ENCODE measurements around the gene RPL26.

The RPL26 gene

DNA sequence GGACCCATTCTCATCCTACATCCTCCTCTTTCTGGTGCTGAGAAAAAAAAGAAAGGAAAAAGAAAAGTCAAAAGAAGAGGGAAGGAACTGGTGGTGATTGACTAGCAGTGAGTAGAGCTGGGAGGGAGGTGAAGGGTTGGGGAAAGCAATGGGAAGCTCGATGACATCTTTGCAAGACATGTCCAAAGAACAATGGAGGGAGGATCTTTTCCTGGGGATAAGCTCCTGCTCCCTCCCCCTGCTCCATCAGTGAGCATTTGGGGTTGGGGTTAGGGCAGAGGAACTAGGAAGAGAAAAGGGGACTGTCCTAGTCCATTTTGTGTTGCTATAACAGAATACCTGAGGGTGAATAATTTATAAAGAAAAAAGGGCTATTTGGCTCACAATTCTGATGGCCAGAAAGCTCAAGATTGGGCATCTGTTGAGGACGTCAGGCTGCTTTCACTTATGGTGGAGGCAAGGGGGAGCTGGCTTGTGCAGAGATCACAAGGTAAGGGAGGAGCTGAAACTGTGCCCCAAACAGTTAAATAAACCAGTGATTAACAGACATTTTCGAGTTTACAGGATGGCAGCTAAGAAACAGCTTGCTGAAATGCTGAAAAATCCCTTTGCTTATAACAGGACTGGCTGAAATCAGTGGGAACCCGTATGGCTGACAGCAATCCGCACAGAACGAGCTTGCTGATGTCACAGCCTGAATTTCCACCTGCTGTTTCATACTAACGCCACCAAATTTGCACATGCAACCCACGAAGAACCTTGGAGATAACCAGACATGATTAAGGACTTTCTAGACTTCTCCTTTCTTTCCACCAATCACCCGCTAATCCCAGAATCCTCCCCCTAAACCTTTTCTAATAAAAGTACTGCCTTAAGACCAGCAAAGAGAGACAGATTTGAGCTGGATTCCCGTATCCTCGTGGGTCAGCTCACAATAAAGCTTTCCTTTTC, 44.9 kb downstream of the RPL26 start:
- no peak for ATAC-seq
- TF ChIP-seq SNAI2 (CRISPR knock-in tag; IDR thresholded peaks at IDR 0.05): no peak
- no peak for TF ChIP-seq ZFP3 (CRISPR knock-in tag; IDR thresholded peaks at IDR 0.05)
- TF ChIP-seq ZNF70 (CRISPR knock-in tag; IDR thresholded peaks at IDR 0.05): no peak

DNA sequence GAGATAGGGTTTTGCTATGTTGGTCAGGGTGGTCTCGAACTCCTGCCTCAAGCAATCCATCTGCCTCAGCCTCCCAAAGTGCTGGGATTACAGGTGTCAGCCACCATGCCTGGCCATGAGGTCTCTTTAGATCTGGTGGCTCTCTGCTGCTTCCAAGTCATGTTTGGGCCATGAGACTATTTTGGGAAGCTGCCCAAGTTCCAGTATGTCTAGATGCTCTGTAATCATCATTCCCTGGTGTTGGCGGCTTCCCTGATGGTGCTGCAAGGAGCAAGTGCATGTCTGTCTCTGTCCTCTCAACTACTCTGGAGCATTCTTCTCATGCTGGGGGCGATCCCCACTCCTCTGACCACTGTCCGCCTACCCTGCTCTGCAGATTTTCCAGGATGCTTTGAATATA, 49.7 kb downstream of the RPL26 start:
- no peak for ATAC-seq
- no peak for TF ChIP-seq ZNF70 (CRISPR knock-in tag; IDR thresholded peaks at IDR 0.05)
- no peak for TF ChIP-seq ZFP30 (CRISPR knock-in tag; IDR thresholded peaks at IDR 0.05)
- no peak for TF ChIP-seq ZNF565 (CRISPR knock-in tag; conservative IDR thresholded peaks at IDR 0.05; ENCODE audit: low read depth)
- no peak for TF ChIP-seq GLIS3 (CRISPR knock-in tag; IDR thresholded peaks at IDR 0.05)
- TF ChIP-seq ISL1 (CRISPR knock-in tag; IDR thresholded peaks at IDR 0.05): no peak
- no peak for TF ChIP-seq BACH2 (CRISPR knock-in tag; IDR thresholded peaks at IDR 0.05; ENCODE audit: borderline replicate concordance)
- TF ChIP-seq ZFP3 (CRISPR knock-in tag; IDR thresholded peaks at IDR 0.05): no peak
- TF ChIP-seq TOX (CRISPR knock-in tag; IDR thresholded peaks at IDR 0.05; ENCODE audit: borderline replicate concordance): no peak
- TF ChIP-seq SNAI2 (CRISPR knock-in tag; IDR thresholded peaks at IDR 0.05): no peak
- TF ChIP-seq, protein P1, sequence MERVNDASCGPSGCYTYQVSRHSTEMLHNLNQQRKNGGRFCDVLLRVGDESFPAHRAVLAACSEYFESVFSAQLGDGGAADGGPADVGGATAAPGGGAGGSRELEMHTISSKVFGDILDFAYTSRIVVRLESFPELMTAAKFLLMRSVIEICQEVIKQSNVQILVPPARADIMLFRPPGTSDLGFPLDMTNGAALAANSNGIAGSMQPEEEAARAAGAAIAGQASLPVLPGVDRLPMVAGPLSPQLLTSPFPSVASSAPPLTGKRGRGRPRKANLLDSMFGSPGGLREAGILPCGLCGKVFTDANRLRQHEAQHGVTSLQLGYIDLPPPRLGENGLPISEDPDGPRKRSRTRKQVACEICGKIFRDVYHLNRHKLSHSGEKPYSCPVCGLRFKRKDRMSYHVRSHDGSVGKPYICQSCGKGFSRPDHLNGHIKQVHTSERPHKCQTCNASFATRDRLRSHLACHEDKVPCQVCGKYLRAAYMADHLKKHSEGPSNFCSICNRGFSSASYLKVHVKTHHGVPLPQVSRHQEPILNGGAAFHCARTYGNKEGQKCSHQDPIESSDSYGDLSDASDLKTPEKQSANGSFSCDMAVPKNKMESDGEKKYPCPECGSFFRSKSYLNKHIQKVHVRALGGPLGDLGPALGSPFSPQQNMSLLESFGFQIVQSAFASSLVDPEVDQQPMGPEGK (CRISPR knock-in tag; IDR thresholded peaks at IDR 0.05; ENCODE audit: borderline replicate concordance): no peak
- no peak for TF ChIP-seq CSDC2 (CRISPR knock-in tag; IDR thresholded peaks at IDR 0.05)
- no peak for TF ChIP-seq TSHZ2 (CRISPR knock-in tag; IDR thresholded peaks at IDR 0.05)
- TF ChIP-seq, protein P2, sequence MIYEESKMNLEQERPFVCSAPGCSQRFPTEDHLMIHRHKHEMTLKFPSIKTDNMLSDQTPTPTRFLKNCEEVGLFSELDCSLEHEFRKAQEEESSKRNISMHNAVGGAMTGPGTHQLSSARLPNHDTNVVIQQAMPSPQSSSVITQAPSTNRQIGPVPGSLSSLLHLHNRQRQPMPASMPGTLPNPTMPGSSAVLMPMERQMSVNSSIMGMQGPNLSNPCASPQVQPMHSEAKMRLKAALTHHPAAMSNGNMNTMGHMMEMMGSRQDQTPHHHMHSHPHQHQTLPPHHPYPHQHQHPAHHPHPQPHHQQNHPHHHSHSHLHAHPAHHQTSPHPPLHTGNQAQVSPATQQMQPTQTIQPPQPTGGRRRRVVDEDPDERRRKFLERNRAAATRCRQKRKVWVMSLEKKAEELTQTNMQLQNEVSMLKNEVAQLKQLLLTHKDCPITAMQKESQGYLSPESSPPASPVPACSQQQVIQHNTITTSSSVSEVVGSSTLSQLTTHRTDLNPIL (CRISPR knock-in tag; IDR thresholded peaks at IDR 0.05; ENCODE audit: low read depth): no peak
- TF ChIP-seq ZNF8 (CRISPR knock-in tag; IDR thresholded peaks at IDR 0.05): no peak
- TF ChIP-seq TCF4 (CRISPR knock-in tag; IDR thresholded peaks at IDR 0.05; ENCODE audit: borderline replicate concordance): no peak
- no peak for TF ChIP-seq RARB (CRISPR knock-in tag; IDR thresholded peaks at IDR 0.05)
- no peak for TF ChIP-seq POU6F1 (CRISPR knock-in tag; IDR thresholded peaks at IDR 0.05; ENCODE audit: borderline replicate concordance, low read depth)
- no peak for TF ChIP-seq CSRNP3 (CRISPR knock-in tag; IDR thresholded peaks at IDR 0.05)
- TF ChIP-seq ZC3H10 (CRISPR knock-in tag; IDR thresholded peaks at IDR 0.05): no peak
- no peak for TF ChIP-seq ESRRG (CRISPR knock-in tag; IDR thresholded peaks at IDR 0.05)

DNA sequence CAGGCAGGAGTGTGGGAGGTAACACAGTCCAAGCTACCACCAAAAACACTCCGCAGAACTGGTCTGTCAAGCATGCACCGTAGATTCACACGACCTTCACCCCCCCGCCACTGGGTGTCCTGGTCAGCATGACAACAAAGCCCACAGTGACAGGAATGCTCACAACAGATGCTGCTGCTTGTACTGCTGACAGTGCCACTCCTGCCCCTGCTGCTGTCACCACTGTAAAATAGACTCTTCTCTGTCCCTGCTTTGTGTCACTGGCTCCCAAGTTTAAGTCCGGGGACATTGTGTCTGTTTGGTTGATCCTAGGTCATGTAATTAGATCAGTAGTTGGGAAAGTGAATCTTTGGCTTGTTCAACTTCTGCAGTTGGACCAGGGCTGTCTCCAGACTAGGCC, 50.3 kb downstream of the RPL26 start:
- ATAC-seq: no peak
- TF ChIP-seq ZNF8 (CRISPR knock-in tag; IDR thresholded peaks at IDR 0.05) (no peak), ISL1 (CRISPR knock-in tag; IDR thresholded peaks at IDR 0.05) (no peak), TSHZ2 (CRISPR knock-in tag; IDR thresholded peaks at IDR 0.05) (no peak), ZC3H10 (CRISPR knock-in tag; IDR thresholded peaks at IDR 0.05) (no peak), BACH2 (CRISPR knock-in tag; IDR thresholded peaks at IDR 0.05; ENCODE audit: borderline replicate concordance) (no peak), OSR1 (CRISPR knock-in tag; IDR thresholded peaks at IDR 0.05) (no peak), RARB (CRISPR knock-in tag; IDR thresholded peaks at IDR 0.05) (no peak), TOX (CRISPR knock-in tag; IDR thresholded peaks at IDR 0.05; ENCODE audit: borderline replicate concordance) (no peak), SNAI2 (CRISPR knock-in tag; IDR thresholded peaks at IDR 0.05) (no peak)
- TF ChIP-seq, protein P1 (CRISPR knock-in tag; IDR thresholded peaks at IDR 0.05; ENCODE audit: borderline replicate concordance): no peak

Measured in SK-N-SH treated with all-trans-retinoic acid at 6 μM for 48 hours (cell line).